Stomach (tissue), 9 donors: ENCODE results near the gene CACNA1H. TPM values are rescaled to one million over a fixed set of nuclear protein-coding genes. Genes with fewer than 3 reads are reported as not detected.
"Not testable (repeated sequence)": the region's sequence is repeated elsewhere in the genome, so short reads cannot be mapped to it uniquely, and the experiment has no call there.

Experiments used
- DNase-seq, 2 donors: peaks; one replicate each; pipeline versions ENCODE4 v3.0.0 to v3.0.0-alpha.2; 2013 to 2019
- H3K27ac ChIP-seq, 5 donors: fragments of 200-600 bp in 4 of 5; sonication (generic) in 4 of 5; one replicate each; pipeline ENCODE4 v1.5.1; 2013 to 2019; ENCODE audit warnings: mild to moderate bottlenecking in 1 of 5, moderate library complexity in 1 of 5
- H3K27me3 ChIP-seq, 3 donors: fragments of 200-600 bp; sonication (generic); one replicate each; pipeline ENCODE4 v1.5.1; 2017 to 2019; ENCODE audit warnings: mixed run types in 1 of 3
- H3K36me3 ChIP-seq, 4 donors: fragments of 200-600 bp; sonication (generic); 1 replicate in 3 of 4; 2 replicates in 1 of 4; pipeline ENCODE4 v1.5.1; 2016 to 2019
- H3K4me1 ChIP-seq, 4 donors: fragments of 200-600 bp; sonication (generic); one replicate each; pipeline ENCODE4 v1.5.1; 2016 to 2019
- H3K4me3 ChIP-seq, 4 donors: fragments of 200-600 bp; sonication (generic) in 3 of 4; one replicate each; pipeline ENCODE4 v1.5.1; 2016 to 2019; ENCODE audit warnings: mild to moderate bottlenecking in 1 of 4
- H3K9me3 ChIP-seq, 4 donors: fragments of 200-600 bp; sonication (generic); one replicate each; pipeline ENCODE4 v1.5.1; 2016 to 2019
- EP300 ChIP-seq: sonication (generic); formaldehyde crosslinking; IDR thresholded peaks from one replicate; pipeline ENCODE4 v1.6.1; 2017; ENCODE audit warnings: antibody characterized with exemption
- POLR2A ChIP-seq, 4 donors: fragments of 450-650 bp; IDR thresholded peaks; one replicate each; pipeline ENCODE4 v1.6.1; 2016; ENCODE audit warnings: antibody characterized with exemption in 4 of 4, control low read depth in 2 of 4, mild to moderate bottlenecking in 1 of 4, moderate library complexity in 1 of 4
- POLR2AphosphoS5 ChIP-seq, 3 donors: sonication (generic); formaldehyde crosslinking; IDR thresholded peaks; one replicate each; pipeline ENCODE4 v1.6.1; 2016; ENCODE audit warnings: antibody characterized with exemption in 3 of 3
- WGBS, 5 donors: extraction: QIAGEN DNeasy Blood & Tissue Kit in 3 of 5; methylation state at CpG; one replicate each; pipeline versions ENCODE4 v1.1.5 to v1.1.7; 2013 to 2018; 5-methylcytosine and 5-hydroxymethylcytosine counted together
- intact Hi-C: fragments of 100-400 bp; cut with DNase I; formaldehyde crosslinking; loops from one replicate; pipeline ENCODE4 v1.15.1; 2023; ENCODE audit warnings: low total_unique reads
- polyA plus RNA-seq, 3 donors: library from polyadenylated mRNA; stranded (reverse); fragments of 200-250 nt; gene quantifications; one replicate each; pipeline ENCODE4 v1.2.3, GENCODE V29; 2013
- total RNA-seq, 5 donors: library from RNA; depleted of rRNA; stranded (reverse); fragments of >200 nt; gene quantifications; one replicate each; pipeline versions ENCODE4 v1.1.0 to v1.2.3, GENCODE V29; 2014 to 2016
- TF ChIP-seq, protein P1 (sequence below), 7 experiments: fragments of 450-650 bp in 4 of 7; fragments of 200-600 bp in 3 of 7; sonication (generic) in 3 of 7; IDR thresholded peaks; one replicate each; pipeline ENCODE4 v1.5.1; 2016 to 2019; ENCODE audit warnings: antibody characterized with exemption in 7 of 7, control low read depth in 2 of 7, mild to moderate bottlenecking in 1 of 7
- donor health status: healthy with polysubstance abuse.
- donor health status: Bipolar disorder and iron deficiency.
- donor health status: healthy.

CACNA1H gene
- total and polyA plus RNA-seq, 8 donors = 1.5 to 49.6 (median 19.6) TPM

DNA sequence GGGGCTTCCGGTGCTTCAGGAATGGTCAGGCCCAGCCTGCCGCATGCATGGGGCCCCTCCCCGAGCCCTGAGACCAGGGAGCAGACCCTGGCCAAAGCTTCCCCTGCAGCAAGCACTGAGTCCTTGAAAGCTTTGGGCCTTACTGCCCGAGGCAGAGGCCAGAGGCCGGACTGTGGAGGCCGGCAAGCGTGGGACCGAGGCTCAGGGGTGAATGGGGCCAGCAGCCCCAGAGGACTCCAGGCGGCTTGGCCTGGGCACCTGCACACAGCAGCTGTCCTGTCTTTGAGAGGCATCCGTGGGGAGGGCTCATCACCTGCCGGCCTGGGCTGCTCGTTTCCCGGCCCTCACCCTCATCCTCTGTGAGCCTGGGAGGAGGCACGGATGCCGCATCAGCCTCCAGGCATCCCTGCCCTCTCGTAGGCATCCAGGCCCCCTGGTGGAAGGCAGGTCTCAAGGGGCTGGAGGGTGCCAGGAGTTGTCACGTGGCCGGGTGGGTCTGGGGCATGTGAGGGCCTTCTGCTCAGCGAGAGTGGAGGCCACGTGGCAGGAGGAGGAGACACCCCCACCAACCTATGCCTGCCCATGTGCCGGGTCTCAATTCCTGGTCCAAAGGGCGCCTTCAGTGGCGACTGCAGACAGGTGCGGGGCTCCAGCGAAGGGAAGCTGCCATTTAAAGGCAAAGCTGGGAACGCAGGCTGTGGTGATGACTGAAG, 31.4 kb downstream of the CACNA1H start:
- Histone ChIP-seq H3K27me3 (peaks cover 0 to 39% (median 0%) of the 10 kb centered on the region in 3 donors), H3K4me1 (peaks cover 30 to 47% (median 40%) of the 10 kb centered on the region in 4 donors), H3K4me3 (no peak overlapping the region), H3K36me3 (peaks cover 0 to 11% (median 0%) of the 10 kb centered on the region in 4 donors), H3K27ac (peak overlapping the region in 3 of 5 donors; percentile 76 to 85 (median 81)), H3K9me3 (no peaks in the 10 kb centered on the region)
- 75 to 89% (median 79%) methylated on average over 18 to 26 of the region's 26 CpGs for WGBS, 5 donors
- DNase-seq = no peak
- intact Hi-C loops = no loop called here
- TF ChIP-seq, protein P1, sequence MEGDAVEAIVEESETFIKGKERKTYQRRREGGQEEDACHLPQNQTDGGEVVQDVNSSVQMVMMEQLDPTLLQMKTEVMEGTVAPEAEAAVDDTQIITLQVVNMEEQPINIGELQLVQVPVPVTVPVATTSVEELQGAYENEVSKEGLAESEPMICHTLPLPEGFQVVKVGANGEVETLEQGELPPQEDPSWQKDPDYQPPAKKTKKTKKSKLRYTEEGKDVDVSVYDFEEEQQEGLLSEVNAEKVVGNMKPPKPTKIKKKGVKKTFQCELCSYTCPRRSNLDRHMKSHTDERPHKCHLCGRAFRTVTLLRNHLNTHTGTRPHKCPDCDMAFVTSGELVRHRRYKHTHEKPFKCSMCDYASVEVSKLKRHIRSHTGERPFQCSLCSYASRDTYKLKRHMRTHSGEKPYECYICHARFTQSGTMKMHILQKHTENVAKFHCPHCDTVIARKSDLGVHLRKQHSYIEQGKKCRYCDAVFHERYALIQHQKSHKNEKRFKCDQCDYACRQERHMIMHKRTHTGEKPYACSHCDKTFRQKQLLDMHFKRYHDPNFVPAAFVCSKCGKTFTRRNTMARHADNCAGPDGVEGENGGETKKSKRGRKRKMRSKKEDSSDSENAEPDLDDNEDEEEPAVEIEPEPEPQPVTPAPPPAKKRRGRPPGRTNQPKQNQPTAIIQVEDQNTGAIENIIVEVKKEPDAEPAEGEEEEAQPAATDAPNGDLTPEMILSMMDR (IDR thresholded peaks at IDR 0.05) = no peak
- no peak for TF ChIP-seq POLR2AphosphoS5 (IDR thresholded peaks at IDR 0.05)
- no peak for TF ChIP-seq EP300
- no peak for TF ChIP-seq POLR2A (IDR thresholded peaks at IDR 0.05)

DNA sequence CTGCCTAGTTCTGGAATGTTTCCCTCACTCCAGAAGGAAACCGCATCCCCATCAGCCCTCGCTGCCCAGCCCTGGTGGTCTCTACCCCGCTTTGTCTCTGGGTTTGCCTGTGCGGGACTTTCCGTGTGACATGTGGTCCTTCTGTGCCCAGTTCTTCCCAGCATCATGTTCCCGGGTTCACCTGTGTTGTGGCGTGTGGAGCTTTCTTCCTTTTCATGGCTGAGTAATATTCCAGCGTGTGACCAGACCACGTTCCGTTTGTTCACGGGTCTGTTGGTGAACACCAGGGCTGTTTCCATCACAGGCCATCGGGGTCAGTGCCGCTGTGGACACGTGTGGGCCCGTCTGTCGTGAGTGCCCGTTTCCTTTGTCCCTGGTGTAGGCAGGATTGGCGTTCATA, 32.1 kb downstream of the CACNA1H start:
- intact Hi-C loops = no loop called here
- peaks cover 30 to 45% (median 39%) of the 10 kb centered on the region in 4 donors for H3K4me1 ChIP-seq
- H3K4me3 ChIP-seq = no peak overlapping the region
- H3K9me3 ChIP-seq = no peaks in the 10 kb centered on the region
- TF ChIP-seq POLR2A (IDR thresholded peaks at IDR 0.05) (no peak), POLR2AphosphoS5 (IDR thresholded peaks at IDR 0.05) (no peak), EP300 (no peak)
- TF ChIP-seq, protein P1 (IDR thresholded peaks at IDR 0.05) = no peak
- no peak for DNase-seq
- peaks cover 0 to 11% (median 0%) of the 10 kb centered on the region in 4 donors for H3K36me3 ChIP-seq
- WGBS, 5 donors = 96 to 97% (median 96%) methylated on average over 18 of the region's 18 CpGs
- peaks cover 0 to 38% (median 0%) of the 10 kb centered on the region in 3 donors for H3K27me3 ChIP-seq
- peak overlapping the region in 2 of 5 donors; percentile 81 to 85 for H3K27ac ChIP-seq

DNA sequence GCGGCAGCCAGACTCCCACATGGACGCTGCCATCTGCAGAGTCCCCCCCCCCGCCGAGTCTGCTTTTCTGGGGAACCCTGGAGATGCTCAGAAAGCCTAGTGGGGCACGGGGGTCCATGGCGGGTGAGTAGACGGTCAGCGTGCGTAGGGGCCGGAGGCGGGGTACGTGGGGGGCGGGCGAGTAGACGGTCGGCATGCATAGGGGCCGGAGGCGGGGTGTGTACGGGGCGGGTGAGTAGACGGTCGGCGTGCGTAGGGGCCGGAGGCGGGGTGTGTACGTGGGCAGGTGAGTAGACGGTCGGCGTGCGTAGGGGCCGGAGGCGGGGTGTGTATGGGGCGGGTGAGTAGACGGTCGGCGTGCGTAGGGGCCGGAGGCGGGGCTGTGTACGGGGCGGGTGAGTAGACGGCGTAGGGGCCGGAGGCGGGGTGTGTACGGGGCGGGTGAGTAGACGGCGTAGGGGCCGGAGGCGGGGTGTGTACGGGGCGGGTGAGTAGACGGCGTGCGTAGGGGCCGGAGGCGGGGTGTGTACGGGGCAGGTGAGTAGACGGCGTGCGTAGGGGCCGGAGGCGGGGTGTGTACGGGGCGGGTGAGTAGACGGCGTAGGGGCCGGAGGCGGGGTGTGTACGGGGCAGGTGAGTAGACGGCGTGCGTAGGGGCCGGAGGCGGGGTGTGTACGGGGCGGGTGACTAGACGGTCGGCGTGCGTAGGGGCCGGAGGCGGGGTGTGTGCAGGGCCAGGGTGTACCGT, 32.7 kb downstream of the CACNA1H start:
- Histone ChIP-seq H3K4me1 (peaks cover 29 to 39% (median 34%) of the 10 kb centered on the region in 4 donors), H3K27ac (peak overlapping the region in 1 of 5 donors; percentile 81), H3K27me3 (peaks cover 0 to 32% (median 0%) of the 10 kb centered on the region in 3 donors), H3K36me3 (peaks cover 0 to 11% (median 0%) of the 10 kb centered on the region in 4 donors)
- DNase-seq, H3K4me3 ChIP-seq, intact Hi-C loops, H3K9me3 ChIP-seq: not testable (repeated sequence)
- WGBS, 5 donors = 80 to 91% (median 87%) methylated on average over 26 to 81 of the region's 86 CpGs

DNA sequence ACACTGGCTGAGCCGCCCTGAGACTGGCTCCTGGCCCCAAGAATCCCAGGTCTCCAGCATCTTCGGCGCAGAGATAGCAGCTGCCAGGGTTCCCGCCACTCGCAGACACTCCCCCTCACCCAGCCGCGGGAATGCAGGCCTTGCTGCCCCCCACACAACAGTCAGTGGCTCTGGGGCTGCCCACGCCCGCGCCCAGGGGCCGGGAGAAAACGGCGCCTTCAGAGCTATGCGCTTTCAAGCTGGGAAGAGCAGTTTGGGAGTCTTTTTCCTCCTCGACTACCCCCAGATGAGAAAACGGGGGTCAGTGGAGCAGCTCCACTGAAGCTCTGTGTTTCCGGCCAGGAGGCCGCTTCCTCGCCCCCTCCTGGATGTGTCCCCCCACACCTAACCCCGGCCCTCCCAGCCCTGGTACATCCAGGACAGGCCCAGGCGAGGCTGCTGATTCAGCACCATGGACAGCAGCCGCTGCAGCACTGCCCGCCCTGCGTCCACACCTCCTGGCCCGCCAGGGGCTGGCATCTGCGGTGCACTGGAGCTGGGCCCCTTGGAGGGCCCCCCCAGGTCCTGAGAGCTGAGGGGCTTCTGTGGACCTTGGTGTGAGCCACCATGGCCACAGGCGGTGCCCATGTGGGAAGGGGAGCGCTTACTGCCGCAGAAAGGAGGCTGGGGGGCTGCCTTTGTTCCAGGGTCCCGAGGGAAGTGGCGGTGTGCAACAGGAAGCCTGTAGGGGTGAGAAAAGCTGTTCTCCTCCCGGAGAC, 35.7 kb downstream of the CACNA1H start:
- intact Hi-C loops = no loop called here
- H3K27ac ChIP-seq = no peak overlapping the region

More for the DNA sequence above, 35.7 kb downstream of the CACNA1H start:
- TF ChIP-seq, protein P1 (IDR thresholded peaks at IDR 0.05) = no peak
- no peak for TF ChIP-seq POLR2A (IDR thresholded peaks at IDR 0.05)
- TF ChIP-seq POLR2AphosphoS5 (IDR thresholded peaks at IDR 0.05) = no peak
- no peak for TF ChIP-seq EP300
- no peak overlapping the region for H3K4me3 ChIP-seq
- 47 to 63% (median 50%) methylated on average over 11 to 32 of the region's 32 CpGs for WGBS, 5 donors
- peaks cover 0 to 11% (median 0%) of the 10 kb centered on the region in 4 donors for H3K36me3 ChIP-seq
- no peaks in the 10 kb centered on the region for H3K9me3 ChIP-seq
- peaks cover 0 to 29% (median 14%) of the 10 kb centered on the region in 4 donors for H3K4me1 ChIP-seq
- H3K27me3 ChIP-seq = peaks cover 0 to 9% (median 3%) of the 10 kb centered on the region in 3 donors
- peak; percentile 58 to 86 for DNase-seq
